Measurements from ENCODE around the gene HERC3. TPM values are rescaled to one million over a fixed set of nuclear protein-coding genes. Genes with fewer than 3 reads are reported as not detected.

Gene HERC3
- total and polyA plus RNA-seq, 4 donors: 5.5 to 46.2 (median 21.7) TPM

Other genes starting within 250 kb of the HERC3 start
- 1 to 10 TPM; 6.9 to 9.5 TPM for gene HERC6, start 213.6 kb upstream of the HERC3 start, total RNA-seq
- gene HERC6, start 213.6 kb upstream of the HERC3 start, polyA plus RNA-seq: 1 to 10 TPM; 2.4 to 4.2 TPM
- 1 to 10 TPM; 9.6 to 9.8 TPM for gene HERC5, start 135.4 kb upstream of the HERC3 start, total RNA-seq
- gene HERC5, start 135.4 kb upstream of the HERC3 start, polyA plus RNA-seq: 10 to 100 TPM in 1 of 2 donors, 1 to 10 TPM in 1; 7.0 to 10.3 TPM
- 10 to 100 TPM; 51.9 TPM for gene PYURF, start 68.7 kb upstream of the HERC3 start, total RNA-seq
- gene PYURF, start 68.7 kb upstream of the HERC3 start, polyA plus RNA-seq: 100 to 1,000 TPM in 1 of 2 donors, 10 to 100 TPM in 1; 88.0 to 115 TPM
- gene NAP1L5, start 105.3 kb downstream of the HERC3 start, total RNA-seq: 10 to 100 TPM in 1 of 2 donors, 1 to 10 TPM in 1; 9.5 to 11.2 TPM
- 10 to 100 TPM in 1 of 2 donors, 1 to 10 TPM in 1; 9.4 to 13.0 TPM for gene NAP1L5, start 105.3 kb downstream of the HERC3 start, polyA plus RNA-seq

Measured in aorta (tissue), 4 donors.